NCI-H187 (cell line): ENCODE data around the gene CAV1.
"Not testable (repeated sequence)": the region's sequence is repeated elsewhere in the genome, so short reads cannot be mapped to it uniquely, and the experiment has no call there.

ENCODE experiments used
- DNase-seq, 2 experiments: peaks; one replicate each; lab custom pipeline; 2025; lab: John Stamatoyannopoulos, UW

CAV1 gene

GRCh38 chr7:116524609-116525297 is at the start of gene CAV1:
Gene CAV1, plus strand, starts transcription at chr7:116525036. Its CDS starts 27 bp downstream, at chr7:116525063.
- no peak for DNase-seq

- no peak for DNase-seq
These were observed 47.2 kb upstream of the CAV1 start for GRCh38 chr7:116477625-116478024.

GRCh38 chr7:116478834-116479233 is 46.0 kb upstream of the CAV1 start:
- DNase-seq = no peak

- DNase-seq = no peak
These were observed 41.4 kb upstream of the CAV1 start for GRCh38 chr7:116483271-116483942.

- not testable (repeated sequence) for DNase-seq
These were observed 40.4 kb upstream of the CAV1 start for GRCh38 chr7:116484389-116484788.

- DNase-seq = no peak
These were observed 36.8 kb upstream of the CAV1 start for GRCh38 chr7:116487907-116488521.

- no peak for DNase-seq
These were observed 34.5 kb upstream of the CAV1 start for GRCh38 chr7:116490351-116490750.

- DNase-seq = no peak
These were observed 32.8 kb upstream of the CAV1 start for GRCh38 chr7:116491887-116492653.

GRCh38 chr7:116492654-116493109 is 32.2 kb upstream of the CAV1 start:
- DNase-seq = no peak

GRCh38 chr7:116493449-116493848 is 31.4 kb upstream of the CAV1 start:
- no peak for DNase-seq

- no peak for DNase-seq
These were observed 30.4 kb upstream of the CAV1 start for GRCh38 chr7:116494472-116494871.

GRCh38 chr7:116495736-116496135 is 29.1 kb upstream of the CAV1 start:
- no peak for DNase-seq

GRCh38 chr7:116496653-116497052 is 28.2 kb upstream of the CAV1 start:
- DNase-seq = no peak

- DNase-seq = no peak
These were observed 27.1 kb upstream of the CAV1 start for GRCh38 chr7:116497708-116498107.

GRCh38 chr7:116499168-116500077 is 25.4 kb upstream of the CAV1 start, which contains the start of gene CAV2:
Gene CAV2, plus strand, starts transcription at chr7:116499738. Its CDS starts 44 bp downstream, at chr7:116499782.
- no peak for DNase-seq

- DNase-seq = no peak
These were observed 24.6 kb upstream of the CAV1 start for GRCh38 chr7:116500078-116500853.

GRCh38 chr7:116501425-116502167 is 23.2 kb upstream of the CAV1 start:
- DNase-seq = no peak

GRCh38 chr7:116502201-116503096 is 22.4 kb upstream of the CAV1 start:
- no peak for DNase-seq

- no peak for DNase-seq
These were observed 21.0 kb upstream of the CAV1 start for GRCh38 chr7:116503835-116504234.
